Liver (tissue), 9 donors: ENCODE measurements around the gene SGCG. TPM values are rescaled to one million over a fixed set of nuclear protein-coding genes. Genes with fewer than 3 reads are reported as not detected.

Source experiments
- DNase-seq: peaks from one replicate; pipeline ENCODE4 v3.0.0-alpha.2; 2017; ENCODE audit warnings: low spot score
- H3K27ac ChIP-seq, 2 donors: one replicate each; pipeline ENCODE4 v1.7.0; 2013; ENCODE audit warnings: inconsistent platforms in 2 of 2, low read length in 2 of 2, control low read depth in 1 of 2, low read depth in 1 of 2, mild to moderate bottlenecking in 1 of 2
- H3K27me3 ChIP-seq, 4 donors: one replicate each; pipeline versions ENCODE4 v1.6.1 to v1.7.0; 2013; ENCODE audit warnings: low read length in 3 of 4, inconsistent platforms in 1 of 4, mild to moderate bottlenecking in 1 of 4, moderate library complexity in 1 of 4; ENCODE audit not compliant: control insufficient read depth in 4 of 4, insufficient read depth in 4 of 4
- H3K36me3 ChIP-seq, 4 donors: one replicate each; pipeline versions ENCODE4 v1.6.1 to v1.7.0; 2013; ENCODE audit warnings: low read length in 3 of 4, mild to moderate bottlenecking in 3 of 4, low read depth in 1 of 4, moderate library complexity in 1 of 4; ENCODE audit not compliant: control insufficient read depth in 4 of 4, insufficient read depth in 3 of 4
- H3K4me1 ChIP-seq, 4 donors: one replicate each; pipeline versions ENCODE4 v1.6.1 to v1.7.0; 2013; ENCODE audit warnings: low read length in 3 of 4, mild to moderate bottlenecking in 3 of 4, moderate library complexity in 1 of 4; ENCODE audit not compliant: control insufficient read depth in 4 of 4, insufficient read depth in 4 of 4
- H3K4me3 ChIP-seq, 3 donors: one replicate each; pipeline versions ENCODE4 v1.6.1 to v1.7.0; 2013; ENCODE audit warnings: low read length in 3 of 3, control low read depth in 1 of 3, low read depth in 1 of 3, mild to moderate bottlenecking in 1 of 3
- H3K9ac ChIP-seq, 2 donors: one replicate each; pipeline ENCODE4 v1.7.0; 2013; ENCODE audit warnings: low read length in 2 of 2, mild to moderate bottlenecking in 2 of 2, moderate library complexity in 2 of 2, control low read depth in 1 of 2, low read depth in 1 of 2
- H3K9me3 ChIP-seq, 4 donors: one replicate each; pipeline versions ENCODE4 v1.6.1 to v1.7.0; 2013; ENCODE audit warnings: low read length in 3 of 4; ENCODE audit not compliant: control insufficient read depth in 4 of 4
- ATF3 ChIP-seq: IDR thresholded peaks from 2 replicates; pipeline ENCODE4 v1.6.1; 2016; ENCODE audit warnings: antibody characterized with exemption
- CTCF ChIP-seq: fragments of 150-350 bp; IDR thresholded peaks from 2 replicates; pipeline ENCODE4 v1.5.1; 2017; ENCODE audit warnings: improper control_type of control experiment, low read depth, low read length; ENCODE audit not compliant: missing input control
- EGR1 ChIP-seq, 2 donors: IDR thresholded peaks; 2 replicates each; pipeline ENCODE4 v1.6.1; 2016 to 2018; ENCODE audit warnings: antibody characterized with exemption in 2 of 2, low read depth in 2 of 2
- FOXA1 ChIP-seq: IDR thresholded peaks from 2 replicates; pipeline ENCODE4 v1.6.1; 2016; ENCODE audit warnings: antibody characterized with exemption
- FOXA2 ChIP-seq: IDR thresholded peaks from 2 replicates; pipeline ENCODE4 v1.6.1; 2016; ENCODE audit warnings: antibody characterized with exemption
- GABPA ChIP-seq, 2 donors: IDR thresholded peaks in 1 of 2; conservative IDR thresholded peaks in 1 of 2; 2 replicates each; pipeline ENCODE4 v1.6.1; 2016; ENCODE audit warnings: antibody characterized with exemption in 2 of 2, mild to moderate bottlenecking in 1 of 2, moderate library complexity in 1 of 2
- HNF4A ChIP-seq, 2 donors: conservative IDR thresholded peaks; 2 replicates each; pipeline ENCODE4 v1.6.1; 2016; ENCODE audit warnings: antibody characterized with exemption in 2 of 2, mild to moderate bottlenecking in 2 of 2
- HNF4G ChIP-seq: IDR thresholded peaks from 2 replicates; pipeline ENCODE4 v1.6.1; 2016; ENCODE audit warnings: antibody characterized with exemption
- JUND ChIP-seq, 2 donors: IDR thresholded peaks; 2 replicates each; pipeline ENCODE4 v1.6.1; 2016; ENCODE audit warnings: antibody characterized with exemption in 2 of 2
- MAX ChIP-seq: IDR thresholded peaks from 2 replicates; pipeline ENCODE4 v1.6.1; 2016; ENCODE audit warnings: antibody characterized with exemption
- RAD21 ChIP-seq, 2 donors: IDR thresholded peaks; 2 replicates each; pipeline ENCODE4 v1.6.1; 2016; ENCODE audit warnings: antibody characterized with exemption in 2 of 2, mild to moderate bottlenecking in 2 of 2
- REST ChIP-seq: IDR thresholded peaks from 2 replicates; pipeline ENCODE4 v1.6.1; 2016; ENCODE audit warnings: antibody characterized with exemption, mild to moderate bottlenecking
- RXRA ChIP-seq, 2 donors: IDR thresholded peaks; 2 replicates each; pipeline ENCODE4 v1.6.1; 2017 to 2018; ENCODE audit warnings: antibody characterized with exemption in 2 of 2, mild to moderate bottlenecking in 1 of 2
- ZBTB33 ChIP-seq: IDR thresholded peaks from 2 replicates; pipeline ENCODE4 v1.6.1; 2016; ENCODE audit warnings: antibody characterized with exemption
- WGBS: extraction: QIAGEN DNeasy Blood & Tissue Kit; methylation state at CpG from one replicate; pipeline ENCODE4 v1.1.7; 2013; 5-methylcytosine and 5-hydroxymethylcytosine counted together
- polyA plus RNA-seq, 2 donors: library from polyadenylated mRNA; stranded (reverse) in 1 of 2; unstranded in 1 of 2; fragments of 200-250 nt in 1 of 2; fragments of >200 nt in 1 of 2; fragmentation: Nextera tagmentation in 1 of 2; extraction: Ambion mirVana in 1 of 2; gene quantifications; one replicate each; pipeline versions ENCODE4 v1.2.1 to v1.2.3, GENCODE V29; 2013 to 2015
- total RNA-seq, 2 donors: library from RNA; depleted of rRNA; stranded (reverse); fragments of >200 nt; gene quantifications; one replicate each; pipeline ENCODE4 v1.2.3, GENCODE V29; 2014
- donor health status: healthy.
- donor health status: healthy.
- donor health status: healthy.
- donor health status: healthy.
- donor health status: healthy.

The SGCG gene
- total and polyA plus RNA-seq, 4 donors, result not detected

- TF ChIP-seq REST, result no peak
- TF ChIP-seq FOXA2, result no peak
Observed at GRCh38 chr13:23185542-23185941, 4.8 kb downstream of the SGCG start (continued).

- H3K27ac ChIP-seq, result no peak overlapping the region
- no peaks in the 10 kb centered on the region for H3K4me1 ChIP-seq
- no peaks in the 10 kb centered on the region for H3K9me3 ChIP-seq
- H3K9ac ChIP-seq, result no peak overlapping the region
- WGBS, result 68% methylated on average over 5 of the region's 5 CpGs
- no peak for DNase-seq
- no peak overlapping the region for H3K4me3 ChIP-seq
- peaks cover 0 to 2% (median 0%) of the 10 kb centered on the region in 4 donors for H3K27me3 ChIP-seq
- no peak for TF ChIP-seq HNF4G
- no peak for TF ChIP-seq CTCF
- TF ChIP-seq FOXA1, result no peak
- TF ChIP-seq RXRA (IDR thresholded peaks at IDR 0.05), result no peak
- no peak for TF ChIP-seq RAD21 (IDR thresholded peaks at IDR 0.05)
- TF ChIP-seq HNF4A (conservative IDR thresholded peaks at IDR 0.05), result no peak
- TF ChIP-seq JUND (IDR thresholded peaks at IDR 0.05), result no peak
- TF ChIP-seq EGR1 (IDR thresholded peaks at IDR 0.05; ENCODE audit: low read depth in 2 of 2), result no peak
- TF ChIP-seq REST, result no peak
- no peak for TF ChIP-seq MAX
- TF ChIP-seq ZBTB33, result no peak
- TF ChIP-seq ATF3, result no peak
- no peak for TF ChIP-seq GABPA (IDR thresholded peaks at IDR 0.05 in 1 of 2, conservative IDR thresholded peaks at IDR 0.05 in 1 of 2)
- no peak for TF ChIP-seq FOXA2
- H3K36me3 ChIP-seq, result no peaks in the 10 kb centered on the region
Observed at GRCh38 chr13:23201870-23202269, 21.1 kb downstream of the SGCG start.
